AG10803 (cell line): ENCODE data around the gene SRGAP1.

ENCODE experiments used
- DNase-seq: peaks from one replicate; pipeline ENCODE4 v3.0.0; 2010; ENCODE audit warnings: low read depth
- H3K4me3 ChIP-seq: 2 replicates; pipeline ENCODE4 v1.5.1; 2011; ENCODE audit warnings: mild to moderate bottlenecking, low read length, control low read depth
- CTCF ChIP-seq: conservative IDR thresholded peaks from 2 replicates; pipeline ENCODE4 v1.5.1; 2011; ENCODE audit warnings: mild to moderate bottlenecking, low read length, control low read depth, inconsistent platforms

SRGAP1 gene

GRCh38 chr12:63820427-63820826 lies 24.1 kb upstream of the SRGAP1 start:
- no peak overlapping the region for H3K4me3 ChIP-seq
- DNase-seq = no peak
- no peak for TF ChIP-seq CTCF

- peak overlapping the region; percentile 67 for H3K4me3 ChIP-seq
- no peak for TF ChIP-seq CTCF
- peak; percentile 31 for DNase-seq
These were observed 22.7 kb upstream of the SRGAP1 start for GRCh38 chr12:63821781-63822251.

GRCh38 chr12:63822352-63822751 lies 22.1 kb upstream of the SRGAP1 start:
- peak overlapping the region; percentile 67 for H3K4me3 ChIP-seq
- peak; percentile 54 for DNase-seq
- no peak for TF ChIP-seq CTCF

GRCh38 chr12:63823040-63823439 lies 21.5 kb upstream of the SRGAP1 start:
- TF ChIP-seq CTCF = no peak
- no peak overlapping the region for H3K4me3 ChIP-seq
- no peak for DNase-seq

- peak; percentile 96 for TF ChIP-seq CTCF
- no peak overlapping the region for H3K4me3 ChIP-seq
- DNase-seq = peak; percentile 74
These were observed 18.4 kb upstream of the SRGAP1 start for GRCh38 chr12:63826006-63826585.

- H3K4me3 ChIP-seq = no peak overlapping the region
- TF ChIP-seq CTCF = no peak
- no peak for DNase-seq
These were observed 15.6 kb upstream of the SRGAP1 start for GRCh38 chr12:63828867-63829266.

GRCh38 chr12:63836046-63836445 lies 8.5 kb upstream of the SRGAP1 start:
- no peak for TF ChIP-seq CTCF
- DNase-seq = no peak
- no peak overlapping the region for H3K4me3 ChIP-seq
